HepG2 (cell line): ENCODE data around the gene PPM1M. TPM values are rescaled to one million over a fixed set of nuclear protein-coding genes. Genes with fewer than 3 reads are reported as not detected.
A peak's percentile ranks its signal among the peaks of the same experiment; 100 is the strongest.

ENCODE experiments used
- AGO1 ChIP-seq: fragments of 200-400 bp; formaldehyde crosslinking; IDR thresholded peaks from 2 replicates; pipeline ENCODE4 v1.6.1; 2017; ENCODE audit warnings: mild to moderate bottlenecking, low read depth, low read length, moderate library complexity; ENCODE audit not compliant: poor library complexity, severe bottlenecking
- BCLAF1 ChIP-seq: fragments of 450-650 bp; IDR thresholded peaks from 2 replicates; pipeline ENCODE4 v1.6.1; 2017; ENCODE audit warnings: mild to moderate bottlenecking
- CEBPG ChIP-seq: IDR thresholded peaks from 2 replicates; pipeline ENCODE4 v1.6.1; 2016
- DRAP1 ChIP-seq: IDR thresholded peaks from 2 replicates; pipeline ENCODE4 v1.6.1; 2016; ENCODE audit warnings: missing genetic modification reagents, missing compliant biosample characterization
- MED1 ChIP-seq: sonication (generic); formaldehyde crosslinking; IDR thresholded peaks from 2 replicates; pipeline ENCODE4 v1.4.0; 2020; ENCODE audit warnings: missing genetic modification reagents
- MTF2 ChIP-seq: sonication (generic); formaldehyde crosslinking; IDR thresholded peaks from 2 replicates; pipeline ENCODE4 v1.5.0; 2020; ENCODE audit warnings: missing genetic modification reagents, borderline replicate concordance
- NR3C1 ChIP-seq: sonication (generic); formaldehyde crosslinking; IDR thresholded peaks from 2 replicates; pipeline ENCODE4 v1.4.0; 2020; ENCODE audit warnings: missing genetic modification reagents
- REPIN1 ChIP-seq: sonication (generic); formaldehyde crosslinking; IDR thresholded peaks from 2 replicates; pipeline ENCODE4 v1.8.0; 2022; ENCODE audit warnings: missing genetic modification reagents, low read depth, mild to moderate bottlenecking, borderline replicate concordance
- RXRB ChIP-seq: IDR thresholded peaks from 2 replicates; pipeline ENCODE4 v1.6.1; 2016; ENCODE audit warnings: borderline replicate concordance, missing genetic modification reagents, missing compliant biosample characterization
- SKIL ChIP-seq: sonication (generic); formaldehyde crosslinking; IDR thresholded peaks from 2 replicates; pipeline ENCODE4 v1.8.0; 2022; ENCODE audit warnings: missing genetic modification reagents, mild to moderate bottlenecking, moderate library complexity, borderline replicate concordance
- SP2 ChIP-seq: sonication (generic); formaldehyde crosslinking; IDR thresholded peaks from 2 replicates; pipeline ENCODE4 v1.5.1; 2020; ENCODE audit warnings: mild to moderate bottlenecking, missing genetic modification reagents
- ZBTB4 ChIP-seq: sonication (generic); formaldehyde crosslinking; IDR thresholded peaks from 2 replicates; pipeline ENCODE4 v1.4.0; 2020; ENCODE audit warnings: missing genetic modification reagents, mild to moderate bottlenecking, borderline replicate concordance
- ZBTB46 ChIP-seq: sonication (generic); formaldehyde crosslinking; IDR thresholded peaks from 2 replicates; pipeline ENCODE4 v1.4.0; 2020; ENCODE audit warnings: mild to moderate bottlenecking, missing genetic modification reagents, borderline replicate concordance
- ZFP91 ChIP-seq: sonication (generic); formaldehyde crosslinking; IDR thresholded peaks from 2 replicates; pipeline ENCODE4 v1.9.0; 2022; ENCODE audit warnings: missing genetic modification reagents, mild to moderate bottlenecking, borderline replicate concordance
- ZNF572 ChIP-seq: sonication (generic); formaldehyde crosslinking; IDR thresholded peaks from 2 replicates; pipeline ENCODE4 v1.5.1; 2020; ENCODE audit warnings: mild to moderate bottlenecking, missing genetic modification reagents
- ZNF850 ChIP-seq: sonication (generic); formaldehyde crosslinking; conservative IDR thresholded peaks from 2 replicates; pipeline ENCODE4 v1.9.0; 2021; ENCODE audit warnings: mild to moderate bottlenecking, missing genetic modification reagents
- polyA plus RNA-seq, 8 experiments: library from polyadenylated mRNA; depleted of rRNA in 3 of 8; stranded (reverse) in 7 of 8; unstranded in 1 of 8; fragments of >200 nt; fragmentation: Illumina TruSeq in 4 of 8; extraction: Trizol in 4 of 8; gene quantifications; 2 replicates each; pipeline versions ENCODE4 v1.2.1 to v1.2.3, GENCODE V29; 2011 to 2016; ENCODE audit warnings: low read depth in 4 of 8, missing spikeins in 1 of 8, mixed read lengths in 1 of 8; ENCODE audit not compliant: insufficient read depth in 1 of 8
- total RNA-seq, 5 experiments: library from RNA; depleted of rRNA; stranded (reverse); fragments of >200 nt; fragmentation: Illumina TruSeq; extraction: Trizol; gene quantifications; 2 replicates each; pipeline ENCODE4 v1.2.3, GENCODE V29; 2016; ENCODE audit warnings: low read depth in 1 of 5

PPM1M gene
- total and polyA plus RNA-seq, 2 of the 13 experiments (the other 11 are each of a cell fraction or from before 2014, with no cell fraction given), result 2.5 to 5.9 TPM

GRCh38 chr3:52238193-52238760 is 7.3 kb upstream of the PPM1M start (continued):
- TF ChIP-seq SKIL (CRISPR knock-in tag) (peak; percentile 74), MED1 (CRISPR knock-in tag) (peak; percentile 75), ZFP91 (CRISPR knock-in tag) (peak; percentile 53; the same call in 1 of the 2 replicates), MTF2 (no peak), ZNF850 (CRISPR knock-in tag) (no peak), ZBTB4 (CRISPR knock-in tag) (no peak), RXRB (CRISPR knock-in tag) (peak; percentile 91; the same call in 1 of the 2 replicates), AGO1 (no peak), ZNF572 (CRISPR knock-in tag) (peak; percentile 58; the same call in 1 of the 2 replicates), SP2 (CRISPR knock-in tag) (no peak; the same call in 1 of the 2 replicates), DRAP1 (peak; percentile 60), ZBTB46 (CRISPR knock-in tag) (no peak), CEBPG (CRISPR knock-in tag) (0 out of 2 replicates have a peak, but pooled peaks have one; percentile 7), REPIN1 (CRISPR knock-in tag) (peak; percentile 45), BCLAF1 (no peak), NR3C1 (no peak)
